Sigmoid colon (tissue), 3 donors: ENCODE measurements around the gene SLC26A6.

Experiments used
- CTCF ChIP-seq, 4 experiments: fragments of 450-650 bp in 3 of 4; fragments of 200-600 bp in 1 of 4; IDR thresholded peaks; one replicate each; pipeline ENCODE4 v1.5.1; 2016 to 2019; ENCODE audit warnings: antibody characterized with exemption in 4 of 4, mild to moderate bottlenecking in 3 of 4, moderate library complexity in 2 of 4
- POLR2A ChIP-seq, 2 donors: fragments of 450-650 bp; IDR thresholded peaks; one replicate each; pipeline ENCODE4 v1.6.1; 2016; ENCODE audit warnings: antibody characterized with exemption in 2 of 2, mild to moderate bottlenecking in 2 of 2, moderate library complexity in 2 of 2

DNA sequence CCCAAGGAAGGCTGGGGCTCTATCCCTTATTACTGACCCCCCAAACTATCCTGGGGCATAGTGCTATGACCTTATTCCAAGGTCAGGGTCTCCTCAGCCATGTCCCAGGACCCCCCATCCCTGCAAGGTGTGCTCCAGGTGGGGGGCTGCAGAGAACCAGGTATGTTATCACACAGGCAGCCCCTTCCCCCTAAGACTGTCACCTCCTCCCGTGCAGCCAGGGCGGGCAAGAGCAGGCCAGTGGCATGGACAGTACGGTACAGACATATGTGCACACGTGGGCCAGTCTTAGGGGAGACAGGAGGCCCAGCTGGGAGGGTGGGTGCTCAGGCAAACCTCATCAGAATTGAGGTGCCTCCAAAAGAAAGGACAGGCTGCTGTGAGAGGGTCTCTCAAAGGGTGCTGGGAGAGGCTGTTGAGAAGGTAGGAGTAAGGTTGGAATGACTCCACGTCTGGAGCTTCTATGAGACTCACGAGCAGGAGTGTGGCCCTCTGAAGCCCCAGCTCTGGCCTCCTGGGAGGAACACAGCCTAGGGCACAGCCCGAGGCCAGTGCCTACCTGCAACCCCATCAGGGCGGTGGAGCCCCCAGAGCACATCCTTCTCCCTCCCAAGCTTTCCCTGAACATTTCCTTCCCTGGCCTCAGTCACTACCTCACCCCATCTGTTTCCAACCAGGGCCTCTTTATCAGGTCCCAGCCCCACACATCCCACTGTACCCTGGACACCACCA is 38.4 kb downstream of the SLC26A6 start:
- TF ChIP-seq POLR2A (IDR thresholded peaks at IDR 0.05) (no peak), CTCF (IDR thresholded peaks at IDR 0.05) (no peak)
